GM12872 (cell line): Measurements from ENCODE around the gene BRI3.

Experiments
- CTCF ChIP-seq: IDR thresholded peaks from 3 replicates; pipeline ENCODE4 v1.5.1; 2011; ENCODE audit warnings: low read depth, mild to moderate bottlenecking, low read length, moderate library complexity; ENCODE audit not compliant: insufficient read depth

Gene BRI3

DNA sequence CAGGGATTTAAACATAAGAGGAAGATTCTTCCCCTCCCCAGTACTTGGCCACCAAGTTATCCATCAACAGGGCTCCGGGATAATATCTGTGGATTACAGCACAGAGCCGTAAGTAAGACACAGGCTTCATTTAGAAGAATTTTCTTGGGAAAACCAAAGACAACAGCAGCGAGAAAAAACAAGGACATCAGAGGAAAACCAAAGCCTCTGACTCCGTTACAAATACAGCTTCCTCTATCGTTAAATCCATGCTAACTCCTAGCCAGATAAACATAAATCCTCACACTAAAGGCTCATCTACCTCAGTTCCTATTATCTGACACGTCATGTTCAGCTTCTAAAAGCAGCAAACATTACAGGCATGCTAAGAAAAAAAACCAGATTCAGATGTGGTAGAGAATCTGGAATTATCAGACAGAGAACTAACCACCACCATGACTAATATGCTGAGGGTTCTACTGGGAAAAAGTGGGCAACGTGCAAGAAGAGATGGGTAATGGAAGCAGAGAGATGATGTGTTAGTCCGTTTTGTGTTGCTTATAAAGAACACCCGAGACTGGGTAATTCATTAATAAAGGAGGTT is 48.4 kb downstream of the BRI3 start:
- TF ChIP-seq CTCF = no peak

GRCh38 chr7:98330926-98331529 is 49.5 kb downstream of the BRI3 start:
- TF ChIP-seq CTCF = no peak

DNA sequence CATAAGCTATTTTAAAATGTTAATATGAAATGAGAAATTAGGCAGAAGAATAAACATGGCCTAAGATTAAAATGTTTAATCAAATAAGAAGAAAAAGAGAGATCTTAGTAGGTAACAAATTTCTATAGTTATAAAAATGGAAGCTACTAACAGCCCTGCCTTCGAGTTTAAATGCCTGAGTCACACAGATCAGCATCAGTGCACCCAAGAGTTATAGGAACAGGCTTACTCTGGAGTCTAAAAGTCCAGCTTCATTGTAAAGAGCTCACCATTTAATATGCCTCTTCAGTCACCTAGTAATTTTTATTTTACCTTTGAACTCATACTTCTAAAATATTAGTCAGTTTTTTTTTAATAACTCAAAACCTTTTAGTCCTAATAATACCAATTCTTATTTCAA is 52.6 kb downstream of the BRI3 start:
- TF ChIP-seq CTCF = no peak

- no peak for TF ChIP-seq CTCF
Observed at GRCh38 chr7:98335411-98335977, 54.0 kb downstream of the BRI3 start.

DNA sequence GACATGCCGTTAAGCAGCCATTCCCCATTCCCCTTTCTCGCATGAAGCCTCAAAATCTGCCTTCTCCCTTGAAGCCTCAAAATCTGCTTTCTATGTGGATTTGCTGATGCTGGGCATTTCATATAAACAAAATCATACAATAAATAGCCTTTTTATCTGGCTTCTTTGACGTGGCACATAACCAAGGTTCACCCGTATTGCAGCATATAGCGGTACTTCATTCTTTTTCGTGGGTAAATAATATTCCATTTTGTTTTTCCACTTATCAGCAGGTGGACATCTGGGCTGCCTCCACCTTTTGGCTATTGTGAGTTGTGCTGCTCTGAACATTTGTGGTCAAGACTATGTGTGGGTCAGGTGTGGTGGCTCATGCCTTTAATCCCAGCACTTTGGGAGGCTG is 57.0 kb downstream of the BRI3 start:
- no peak for TF ChIP-seq CTCF

GRCh38 chr7:98339043-98339442 is 57.6 kb downstream of the BRI3 start:
- TF ChIP-seq CTCF = no peak

- no peak for TF ChIP-seq CTCF
Observed at GRCh38 chr7:98341106-98341505, 59.6 kb downstream of the BRI3 start.
